ENCODE measurements around the gene AXIN1.
"Not testable (repeated sequence)": the region's sequence is repeated elsewhere in the genome, so short reads cannot be mapped to it uniquely, and the experiment has no call there.

The AXIN1 gene

DNA sequence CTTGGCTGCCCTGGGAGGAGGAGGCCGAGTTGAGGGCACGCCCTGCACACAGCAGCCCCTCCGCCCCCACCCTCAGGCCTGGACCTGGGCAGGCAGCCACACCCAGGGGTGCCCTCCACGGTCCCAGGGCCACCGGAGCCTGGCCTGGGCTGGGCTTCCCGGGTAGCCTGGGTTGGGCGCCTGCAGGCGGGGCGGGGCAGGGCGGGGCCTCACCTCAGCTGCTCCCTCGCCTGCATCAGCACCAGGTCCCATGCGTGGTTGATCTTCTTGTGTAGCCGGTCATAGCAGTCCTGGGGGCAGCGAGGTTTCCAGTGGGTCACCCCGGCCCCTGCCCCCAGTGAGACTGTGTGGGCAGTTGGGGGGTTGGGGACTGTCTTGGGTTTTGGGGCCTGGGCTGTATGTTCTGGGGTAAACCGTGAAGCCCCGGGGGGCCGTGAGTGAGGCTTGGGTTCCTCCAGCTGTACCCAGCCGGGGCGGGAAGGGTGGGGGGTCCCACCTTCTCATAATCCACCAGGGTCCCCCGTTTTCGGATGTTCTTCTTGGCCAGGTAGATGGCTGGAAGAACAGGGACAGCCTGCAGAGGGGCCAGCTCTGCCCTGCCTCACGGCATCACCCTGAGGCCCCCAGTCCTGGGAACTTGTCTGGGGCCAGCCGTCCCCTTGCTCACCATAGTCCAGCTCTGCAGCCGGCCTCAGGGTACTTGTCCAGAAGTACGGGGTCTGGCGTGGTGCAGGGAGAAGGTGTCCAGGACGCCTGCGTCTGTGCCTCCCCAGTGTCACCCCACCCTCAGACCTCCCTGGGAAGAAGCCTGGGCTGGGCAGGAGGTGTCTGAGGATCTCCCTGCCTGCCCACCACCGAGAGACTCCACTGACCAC, 78.7 kb downstream of the AXIN1 start:
- TF ChIP-seq, protein P1, sequence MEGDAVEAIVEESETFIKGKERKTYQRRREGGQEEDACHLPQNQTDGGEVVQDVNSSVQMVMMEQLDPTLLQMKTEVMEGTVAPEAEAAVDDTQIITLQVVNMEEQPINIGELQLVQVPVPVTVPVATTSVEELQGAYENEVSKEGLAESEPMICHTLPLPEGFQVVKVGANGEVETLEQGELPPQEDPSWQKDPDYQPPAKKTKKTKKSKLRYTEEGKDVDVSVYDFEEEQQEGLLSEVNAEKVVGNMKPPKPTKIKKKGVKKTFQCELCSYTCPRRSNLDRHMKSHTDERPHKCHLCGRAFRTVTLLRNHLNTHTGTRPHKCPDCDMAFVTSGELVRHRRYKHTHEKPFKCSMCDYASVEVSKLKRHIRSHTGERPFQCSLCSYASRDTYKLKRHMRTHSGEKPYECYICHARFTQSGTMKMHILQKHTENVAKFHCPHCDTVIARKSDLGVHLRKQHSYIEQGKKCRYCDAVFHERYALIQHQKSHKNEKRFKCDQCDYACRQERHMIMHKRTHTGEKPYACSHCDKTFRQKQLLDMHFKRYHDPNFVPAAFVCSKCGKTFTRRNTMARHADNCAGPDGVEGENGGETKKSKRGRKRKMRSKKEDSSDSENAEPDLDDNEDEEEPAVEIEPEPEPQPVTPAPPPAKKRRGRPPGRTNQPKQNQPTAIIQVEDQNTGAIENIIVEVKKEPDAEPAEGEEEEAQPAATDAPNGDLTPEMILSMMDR (IDR thresholded peaks at IDR 0.05; ENCODE audit: low read depth, low read length): no peak
- no peak overlapping the region for H3K4me3 ChIP-seq (ENCODE audit: low read depth, low read length)

DNA sequence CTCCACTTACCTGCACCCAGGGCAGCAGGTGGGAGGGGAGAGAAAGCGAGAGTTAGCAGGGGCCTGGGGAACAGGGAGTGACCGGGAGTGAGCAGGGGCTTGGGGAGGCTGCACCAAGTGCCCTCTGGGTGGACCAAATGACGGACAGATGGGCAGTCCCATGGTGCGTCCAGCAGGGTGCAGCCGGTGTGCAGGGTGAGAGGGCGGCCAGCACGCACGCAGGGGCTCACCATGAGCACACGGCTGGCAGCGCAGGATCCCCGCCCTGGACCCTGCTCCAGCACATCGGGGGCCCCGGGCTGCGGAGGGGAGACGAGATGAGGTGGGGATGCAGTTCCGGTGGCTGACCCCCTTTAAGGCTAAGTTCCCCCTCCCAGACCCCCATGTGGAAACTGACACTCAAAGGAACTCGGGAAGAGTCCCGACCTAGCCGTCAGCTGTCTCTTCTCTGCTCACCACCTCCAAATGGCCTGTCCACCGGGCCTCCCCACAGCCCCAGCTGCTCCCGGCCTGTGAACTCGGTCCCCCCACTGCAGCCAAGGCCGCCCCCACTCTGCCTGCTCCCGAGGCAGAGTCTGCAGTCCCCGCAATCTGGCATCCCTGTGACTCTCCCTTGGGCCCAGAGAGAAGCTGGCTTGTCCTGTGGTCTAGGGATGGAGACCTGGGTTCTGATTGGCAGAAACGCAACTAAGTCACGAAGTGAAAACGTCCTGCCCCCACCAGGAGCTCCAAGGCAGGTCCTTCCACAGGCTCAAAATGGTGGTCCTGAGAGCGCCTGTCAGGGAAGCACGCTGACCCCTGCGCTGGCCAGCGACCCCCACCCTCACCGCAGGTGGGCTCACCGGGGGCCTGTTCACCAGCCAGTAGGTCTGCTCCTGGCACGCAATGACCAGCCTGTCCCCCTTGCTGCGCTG, 79.6 kb downstream of the AXIN1 start:
- H3K4me3 ChIP-seq (ENCODE audit: low read depth, low read length): no peak overlapping the region
- TF ChIP-seq, protein P1 (IDR thresholded peaks at IDR 0.05; ENCODE audit: low read depth, low read length): no peak

DNA sequence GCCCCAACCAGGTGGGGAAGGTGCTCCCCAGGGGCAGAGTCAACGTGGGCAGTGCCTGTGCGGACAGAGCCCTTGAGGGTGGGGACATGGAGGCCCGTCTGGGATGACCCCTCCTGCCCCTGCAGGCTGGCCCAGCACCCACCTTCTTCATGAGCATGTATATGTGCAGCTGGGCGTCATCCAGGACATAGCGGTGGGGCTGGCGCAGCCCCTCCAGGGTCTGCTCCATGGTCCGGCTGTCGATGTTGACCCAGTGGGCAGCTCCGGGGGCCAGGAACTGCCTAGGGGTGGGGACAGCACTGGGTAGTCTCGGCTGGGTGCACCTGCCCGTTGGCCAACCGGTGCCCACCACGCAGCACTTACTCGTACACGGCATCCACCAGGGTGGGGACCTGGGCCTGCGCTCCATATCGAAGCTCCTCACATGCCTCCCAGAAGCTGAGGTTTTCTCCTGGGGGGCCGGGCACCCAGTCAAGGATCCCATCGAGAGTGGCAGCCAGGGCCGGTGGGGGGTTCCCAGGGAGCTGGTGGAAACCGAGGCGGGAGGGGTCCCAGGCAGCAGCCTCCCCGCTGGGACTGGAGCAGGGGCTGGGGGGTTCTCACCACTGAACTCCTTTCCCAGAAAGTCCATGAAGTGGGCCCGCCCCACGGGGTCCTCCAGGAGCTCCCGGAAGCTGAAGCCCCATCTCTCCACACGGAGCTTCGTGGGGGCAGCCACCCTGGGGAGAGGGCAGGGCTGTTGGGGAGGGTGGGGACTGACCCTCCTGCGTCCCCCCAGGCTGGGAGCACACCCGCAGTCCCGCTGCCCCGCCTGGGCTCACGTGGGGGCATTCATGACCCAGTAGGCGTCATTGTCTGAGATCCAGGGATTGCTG, 81.9 kb downstream of the AXIN1 start:
- H3K4me3 ChIP-seq (ENCODE audit: low read depth, low read length): no peak overlapping the region
- TF ChIP-seq, protein P1 (IDR thresholded peaks at IDR 0.05; ENCODE audit: low read depth, low read length): no peak

DNA sequence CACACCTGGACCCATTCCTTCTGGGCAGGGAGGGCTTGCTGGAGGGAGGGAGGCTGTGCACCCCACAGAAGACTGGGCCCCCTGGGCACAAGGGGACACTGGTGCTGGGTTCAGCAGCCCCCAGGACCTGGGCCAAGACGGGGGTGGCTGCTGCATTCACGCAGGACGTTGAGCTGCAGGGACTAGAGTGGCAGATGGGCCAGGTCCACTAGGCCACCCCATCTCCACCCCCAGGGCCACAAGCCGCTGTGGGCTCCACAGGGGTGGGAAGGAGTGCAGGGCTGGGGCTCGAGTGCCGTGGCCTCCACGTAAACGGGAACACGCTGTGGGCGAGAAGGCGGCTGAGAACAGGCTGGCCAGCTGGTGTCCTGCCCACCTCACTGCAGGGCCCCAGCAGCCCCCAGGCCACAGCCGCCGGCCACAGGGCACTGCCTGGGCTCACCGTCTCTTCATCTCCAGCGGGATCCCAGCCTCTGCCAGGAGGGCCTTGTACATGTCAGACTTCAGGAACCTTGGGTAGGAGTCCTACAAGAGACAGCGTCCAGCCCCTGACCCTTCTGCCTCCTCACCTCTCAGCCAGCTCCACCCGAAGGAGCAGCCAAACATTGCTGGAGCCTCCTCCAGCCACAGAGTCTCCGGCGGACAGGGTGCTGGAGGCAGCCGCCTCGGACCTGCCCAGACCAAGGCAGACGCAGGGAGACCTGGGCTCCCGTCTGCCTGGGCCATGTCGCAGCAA, 83.3 kb downstream of the AXIN1 start:
- TF ChIP-seq, protein P1 (IDR thresholded peaks at IDR 0.05; ENCODE audit: low read depth, low read length): no peak
- H3K4me3 ChIP-seq (ENCODE audit: low read depth, low read length): no peak overlapping the region

DNA sequence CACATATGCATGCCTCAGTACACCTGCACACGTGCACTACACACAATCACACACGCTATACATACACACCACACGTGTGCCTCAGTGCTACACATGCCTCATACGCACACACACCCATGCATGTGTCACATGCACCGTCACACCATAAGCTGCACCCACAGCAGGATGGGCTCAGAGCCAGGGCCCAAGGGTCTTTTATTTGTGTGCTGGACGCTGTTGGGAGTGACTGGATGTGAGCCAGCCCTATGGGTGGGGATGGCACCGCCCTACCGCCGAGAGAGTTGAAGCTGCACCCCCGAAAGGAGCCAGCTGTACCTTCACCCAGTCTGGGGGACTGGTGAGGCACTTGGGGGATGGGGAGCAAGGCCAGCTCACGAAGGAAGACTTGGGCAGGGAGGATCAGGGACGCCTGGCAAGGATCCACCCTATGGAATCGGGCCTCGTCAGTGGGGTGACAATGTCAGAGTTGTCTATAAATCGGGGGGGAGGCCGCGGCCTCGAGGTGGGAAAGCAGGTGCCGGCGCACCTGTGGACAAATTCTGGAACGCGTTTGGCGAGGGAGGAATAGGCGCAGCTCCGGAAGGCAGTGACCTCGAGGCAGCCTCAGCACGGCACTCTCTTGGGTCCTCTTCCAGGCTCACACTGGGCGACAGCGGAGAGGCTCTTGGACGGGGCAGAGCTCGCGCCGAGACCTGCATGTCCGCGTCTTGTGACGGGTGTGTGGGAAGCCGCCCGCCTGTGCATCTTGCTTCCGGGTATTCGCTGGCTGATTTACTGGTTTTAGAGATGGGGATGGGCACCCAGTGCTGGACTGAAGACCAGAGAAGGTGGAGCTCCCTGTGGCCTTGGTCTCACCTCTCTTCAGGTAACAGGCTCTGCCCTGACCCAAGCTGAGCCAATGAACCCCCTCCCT, 84.1 kb downstream of the AXIN1 start:
- TF ChIP-seq, protein P1 (IDR thresholded peaks at IDR 0.05; ENCODE audit: low read depth, low read length): no peak
- no peak overlapping the region for H3K4me3 ChIP-seq (ENCODE audit: low read depth, low read length)

DNA sequence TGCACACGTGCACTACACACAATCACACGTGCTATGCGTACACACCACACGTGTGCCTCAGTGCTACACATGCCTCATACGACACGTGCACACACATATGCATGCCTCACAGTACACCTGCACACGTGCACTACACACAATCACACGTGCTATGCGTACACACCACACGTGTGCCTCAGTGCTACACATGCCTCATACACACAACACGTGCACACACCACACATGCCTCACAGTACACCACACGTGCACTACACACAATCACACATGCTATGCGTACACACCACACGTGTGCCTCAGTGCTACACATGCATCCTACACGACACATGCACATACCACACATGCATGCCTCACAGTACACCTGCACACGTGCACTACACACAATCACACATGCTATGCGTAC, 85.0 kb downstream of the AXIN1 start:
- not testable (repeated sequence) for H3K4me3 ChIP-seq (ENCODE audit: low read depth, low read length)
